Hepatocyte (in vitro differentiated cells): ENCODE data around the gene VPS8.

ENCODE experiments used
- EZH2phosphoT487 ChIP-seq: fragments of 200-600 bp; sonication (generic); IDR thresholded peaks from one replicate; pipeline ENCODE4 v1.6.1; 2018; ENCODE audit warnings: antibody characterized with exemption, mild to moderate bottlenecking, low read depth, moderate library complexity; ENCODE audit not compliant: unreplicated experiment, severe bottlenecking
- TF ChIP-seq, protein P1 (sequence below): fragments of 200-600 bp; sonication (generic); IDR thresholded peaks from 2 replicates; pipeline ENCODE4 v1.5.1; 2016; ENCODE audit warnings: antibody characterized with exemption, mild to moderate bottlenecking; ENCODE audit not compliant: poor library complexity

GRCh38 chr3:184942735-184943134 is 130.8 kb downstream of the VPS8 start:
- TF ChIP-seq, protein P1, sequence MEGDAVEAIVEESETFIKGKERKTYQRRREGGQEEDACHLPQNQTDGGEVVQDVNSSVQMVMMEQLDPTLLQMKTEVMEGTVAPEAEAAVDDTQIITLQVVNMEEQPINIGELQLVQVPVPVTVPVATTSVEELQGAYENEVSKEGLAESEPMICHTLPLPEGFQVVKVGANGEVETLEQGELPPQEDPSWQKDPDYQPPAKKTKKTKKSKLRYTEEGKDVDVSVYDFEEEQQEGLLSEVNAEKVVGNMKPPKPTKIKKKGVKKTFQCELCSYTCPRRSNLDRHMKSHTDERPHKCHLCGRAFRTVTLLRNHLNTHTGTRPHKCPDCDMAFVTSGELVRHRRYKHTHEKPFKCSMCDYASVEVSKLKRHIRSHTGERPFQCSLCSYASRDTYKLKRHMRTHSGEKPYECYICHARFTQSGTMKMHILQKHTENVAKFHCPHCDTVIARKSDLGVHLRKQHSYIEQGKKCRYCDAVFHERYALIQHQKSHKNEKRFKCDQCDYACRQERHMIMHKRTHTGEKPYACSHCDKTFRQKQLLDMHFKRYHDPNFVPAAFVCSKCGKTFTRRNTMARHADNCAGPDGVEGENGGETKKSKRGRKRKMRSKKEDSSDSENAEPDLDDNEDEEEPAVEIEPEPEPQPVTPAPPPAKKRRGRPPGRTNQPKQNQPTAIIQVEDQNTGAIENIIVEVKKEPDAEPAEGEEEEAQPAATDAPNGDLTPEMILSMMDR: no peak
- TF ChIP-seq EZH2phosphoT487: no peak
